Smooth muscle cell (in vitro differentiated cells): ENCODE results near the gene RNGTT. TPM values are rescaled to one million over a fixed set of nuclear protein-coding genes. Genes with fewer than 3 reads are reported as not detected.

Experiments used
- DNase-seq: peaks from one replicate; lab custom pipeline; 2025; ENCODE audit not compliant: unreplicated experiment; lab: John Stamatoyannopoulos, UW
- H2AFZ ChIP-seq: fragments of 200-600 bp; sonication (generic); 2 replicates; pipeline ENCODE4 v1.6.0; 2016; ENCODE audit warnings: antibody characterized with exemption, low read depth, mild to moderate bottlenecking
- H3F3A ChIP-seq: fragments of 200-600 bp; sonication (generic); 2 replicates; pipeline ENCODE4 v1.6.0; 2017; ENCODE audit warnings: antibody characterized with exemption, low read depth
- H3K27ac ChIP-seq: fragments of 200-600 bp; sonication (generic); 2 replicates; pipeline ENCODE4 v1.5.1; 2016; ENCODE audit warnings: low read depth, mild to moderate bottlenecking
- H3K27me3 ChIP-seq: fragments of 200-600 bp; sonication (generic); 2 replicates; pipeline ENCODE4 v1.6.1; 2016; ENCODE audit warnings: low read depth, mild to moderate bottlenecking
- H3K36me3 ChIP-seq: fragments of 200-600 bp; sonication (generic); 2 replicates; pipeline ENCODE4 v1.5.1; 2016; ENCODE audit warnings: low read depth
- H3K4me1 ChIP-seq: fragments of 200-600 bp; sonication (generic); 2 replicates; pipeline ENCODE4 v1.5.1; 2016; ENCODE audit warnings: low read depth
- H3K4me2 ChIP-seq: fragments of 200-600 bp; sonication (generic); 2 replicates; pipeline ENCODE4 v1.6.0; 2016; ENCODE audit warnings: mild to moderate bottlenecking
- H3K4me3 ChIP-seq: fragments of 200-600 bp; sonication (generic); 2 replicates; pipeline ENCODE4 v1.5.1; 2016; ENCODE audit warnings: mild to moderate bottlenecking
- H3K79me2 ChIP-seq: fragments of 200-600 bp; sonication (generic); 2 replicates; pipeline ENCODE4 v1.6.0; 2016; ENCODE audit warnings: low read depth, mild to moderate bottlenecking
- H3K9ac ChIP-seq: fragments of 200-600 bp; sonication (generic); 2 replicates; pipeline ENCODE4 v1.6.0; 2016; ENCODE audit warnings: low read depth
- H3K9me3 ChIP-seq: fragments of 200-600 bp; sonication (generic); replicated peaks from 2 replicates; pipeline ENCODE4 v1.5.1; 2016; ENCODE audit warnings: low read depth
- H4K20me1 ChIP-seq: fragments of 200-600 bp; sonication (generic); 2 replicates; pipeline ENCODE4 v1.6.0; 2016; ENCODE audit warnings: low read depth
- WGBS: methylation state at CpG from one replicate; pipeline ENCODE4 v1.1.7; 2016; ENCODE audit warnings: low lambda C conversion rate; 5-methylcytosine and 5-hydroxymethylcytosine counted together
- polyA plus RNA-seq: library from polyadenylated mRNA; unstranded; fragments of >200 nt; fragmentation: Nextera tagmentation; extraction: Ambion mirVana; gene quantifications from 2 replicates; pipeline ENCODE4 v1.2.1, GENCODE V29; 2016
- total RNA-seq: library from RNA; depleted of rRNA; stranded (reverse); fragments of >200 nt; gene quantifications from 2 replicates; pipeline ENCODE4 v1.2.3, GENCODE V29; 2014
- TF ChIP-seq, protein P1 (sequence below): fragments of 200-600 bp; sonication (generic); IDR thresholded peaks from 2 replicates; pipeline ENCODE4 v1.5.1; 2017; ENCODE audit warnings: borderline replicate concordance, mild to moderate bottlenecking, antibody characterized with exemption; ENCODE audit not compliant: insufficient read depth, poor library complexity, severe bottlenecking

The RNGTT gene
- total and polyA plus RNA-seq, 2 experiments from 2014 or later, result 7.5 to 22.7 TPM

- H3K9me3 ChIP-seq, result peaks cover 5% of the 10 kb centered on the region
- 85% methylated on average over 5 of the region's 5 CpGs for WGBS
- no peaks in the 10 kb centered on the region for H3K4me1 ChIP-seq
- H3K4me3 ChIP-seq, result no peak overlapping the region
- TF ChIP-seq, protein P1, sequence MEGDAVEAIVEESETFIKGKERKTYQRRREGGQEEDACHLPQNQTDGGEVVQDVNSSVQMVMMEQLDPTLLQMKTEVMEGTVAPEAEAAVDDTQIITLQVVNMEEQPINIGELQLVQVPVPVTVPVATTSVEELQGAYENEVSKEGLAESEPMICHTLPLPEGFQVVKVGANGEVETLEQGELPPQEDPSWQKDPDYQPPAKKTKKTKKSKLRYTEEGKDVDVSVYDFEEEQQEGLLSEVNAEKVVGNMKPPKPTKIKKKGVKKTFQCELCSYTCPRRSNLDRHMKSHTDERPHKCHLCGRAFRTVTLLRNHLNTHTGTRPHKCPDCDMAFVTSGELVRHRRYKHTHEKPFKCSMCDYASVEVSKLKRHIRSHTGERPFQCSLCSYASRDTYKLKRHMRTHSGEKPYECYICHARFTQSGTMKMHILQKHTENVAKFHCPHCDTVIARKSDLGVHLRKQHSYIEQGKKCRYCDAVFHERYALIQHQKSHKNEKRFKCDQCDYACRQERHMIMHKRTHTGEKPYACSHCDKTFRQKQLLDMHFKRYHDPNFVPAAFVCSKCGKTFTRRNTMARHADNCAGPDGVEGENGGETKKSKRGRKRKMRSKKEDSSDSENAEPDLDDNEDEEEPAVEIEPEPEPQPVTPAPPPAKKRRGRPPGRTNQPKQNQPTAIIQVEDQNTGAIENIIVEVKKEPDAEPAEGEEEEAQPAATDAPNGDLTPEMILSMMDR, result no peak
- no peak overlapping the region for H2AFZ ChIP-seq
- peaks cover 10% of the 10 kb centered on the region for H4K20me1 ChIP-seq
- no peak overlapping the region for H3K9ac ChIP-seq
- peaks cover 15% of the 10 kb centered on the region for H3K36me3 ChIP-seq
- no peak for DNase-seq
- H3K27me3 ChIP-seq, result no peaks in the 10 kb centered on the region
- peaks cover 3% of the 10 kb centered on the region for H3K79me2 ChIP-seq
- H3K27ac ChIP-seq, result no peak overlapping the region
- no peaks in the 10 kb centered on the region for H3F3A ChIP-seq
- no peak overlapping the region for H3K4me2 ChIP-seq
These were observed 153.3 kb downstream of the RNGTT start for GRCh38 chr6:88810089-88810488.

- H3F3A ChIP-seq, result no peaks in the 10 kb centered on the region
- no peak for DNase-seq
- H3K4me3 ChIP-seq, result no peak overlapping the region
- TF ChIP-seq, protein P1, result no peak
- H3K4me2 ChIP-seq, result no peak overlapping the region
- no peaks in the 10 kb centered on the region for H3K4me1 ChIP-seq
- no peak overlapping the region for H3K27ac ChIP-seq
- H3K36me3 ChIP-seq, result peaks cover 15% of the 10 kb centered on the region
- peaks cover 2% of the 10 kb centered on the region for H4K20me1 ChIP-seq
- H3K9ac ChIP-seq, result no peak overlapping the region
- no peak overlapping the region for H2AFZ ChIP-seq
- peaks cover 5% of the 10 kb centered on the region for H3K9me3 ChIP-seq
- no peaks in the 10 kb centered on the region for H3K27me3 ChIP-seq
- peaks cover 3% of the 10 kb centered on the region for H3K79me2 ChIP-seq
These were observed 155.0 kb downstream of the RNGTT start for GRCh38 chr6:88808381-88808780.

DNA sequence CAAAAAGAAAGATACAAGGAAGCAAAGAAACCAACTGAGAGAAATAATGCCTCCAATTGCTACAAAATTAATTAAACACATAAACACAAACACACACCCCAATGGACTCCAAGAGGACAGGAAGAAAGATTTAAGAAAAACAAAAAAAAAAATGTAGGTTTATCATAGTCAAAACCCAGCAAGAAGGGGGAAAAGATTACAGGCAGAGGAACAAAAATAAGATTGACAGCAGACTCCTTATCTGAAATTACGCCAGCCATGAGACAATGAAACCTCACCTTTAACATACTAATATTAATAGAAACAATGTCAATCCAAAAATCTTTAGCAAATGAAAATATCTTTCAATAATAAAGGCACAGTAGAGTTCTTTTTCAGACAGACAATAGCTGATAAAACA is 155.8 kb downstream of the RNGTT start:
- Histone ChIP-seq H3K4me1 (no peaks in the 10 kb centered on the region), H3K27ac (no peak overlapping the region), H2AFZ (no peak overlapping the region), H3K79me2 (peaks cover 3% of the 10 kb centered on the region), H3K36me3 (peaks cover 15% of the 10 kb centered on the region), H3K9ac (no peak overlapping the region), H3K9me3 (peaks cover 5% of the 10 kb centered on the region), H3K27me3 (no peaks in the 10 kb centered on the region), H3F3A (no peaks in the 10 kb centered on the region), H4K20me1 (no peaks in the 10 kb centered on the region), H3K4me2 (no peak overlapping the region), H3K4me3 (no peak overlapping the region)
- TF ChIP-seq, protein P1, result no peak
- WGBS, result 100% methylated on average over 1 of the region's 1 CpG
- no peak for DNase-seq

DNA sequence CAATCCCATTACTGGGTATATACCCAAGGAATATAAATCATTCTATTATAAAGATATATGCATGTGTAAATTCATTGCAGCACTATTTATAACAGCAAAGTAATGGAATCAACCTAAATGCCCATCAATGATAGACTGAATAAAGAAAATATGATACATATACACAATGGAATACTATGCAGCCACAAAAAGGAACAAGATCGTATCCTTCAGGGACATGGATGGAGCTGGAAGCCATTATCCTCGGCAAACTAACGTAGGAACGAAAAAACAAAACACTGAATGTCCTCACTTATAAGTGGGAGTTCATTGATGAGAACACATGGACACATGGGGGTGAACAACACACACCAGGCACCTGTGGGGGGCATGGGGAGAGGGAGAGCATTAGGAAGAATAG is 156.7 kb downstream of the RNGTT start:
- no peak overlapping the region for H2AFZ ChIP-seq
- TF ChIP-seq, protein P1, result no peak
- H3K36me3 ChIP-seq, result peaks cover 15% of the 10 kb centered on the region
- no peak for DNase-seq
- H3K9ac ChIP-seq, result no peak overlapping the region
- H3F3A ChIP-seq, result no peaks in the 10 kb centered on the region
- no peaks in the 10 kb centered on the region for H4K20me1 ChIP-seq
- peaks cover 5% of the 10 kb centered on the region for H3K9me3 ChIP-seq
- H3K27me3 ChIP-seq, result no peaks in the 10 kb centered on the region
- H3K79me2 ChIP-seq, result peaks cover 3% of the 10 kb centered on the region
- no peaks in the 10 kb centered on the region for H3K4me1 ChIP-seq
- 96% methylated on average over 4 of the region's 4 CpGs for WGBS
- no peak overlapping the region for H3K4me2 ChIP-seq
- H3K4me3 ChIP-seq, result no peak overlapping the region
- H3K27ac ChIP-seq, result no peak overlapping the region
